HG03108 (cell line): ENCODE measurements around the gene GGCX.

ENCODE experiments used
- ATAC-seq: cut with Tn5 transposase; IDR thresholded peaks from one replicate; pipeline ENCODE4 v1.9.1; 2021; ENCODE audit warnings: moderate library complexity; ENCODE audit not compliant: unreplicated experiment

The GGCX gene

GRCh38 chr2:85542777-85543176 is 18.5 kb downstream of the GGCX start:
- no peak for ATAC-seq

GRCh38 chr2:85541753-85542457 is 19.4 kb downstream of the GGCX start:
- no peak for ATAC-seq

GRCh38 chr2:85541262-85541661 is 20.0 kb downstream of the GGCX start:
- ATAC-seq = no peak

GRCh38 chr2:85540133-85540648 is 21.1 kb downstream of the GGCX start:
- no peak for ATAC-seq

GRCh38 chr2:85539361-85540132 is 21.7 kb downstream of the GGCX start:
- peak; percentile 20 for ATAC-seq

- peak; percentile 69 for ATAC-seq
Observed at GRCh38 chr2:85538507-85539360, 22.6 kb downstream of the GGCX start, which contains the start of gene MAT2A. Gene MAT2A (plus strand): TSS chr2:85539168. CDS start chr2:85539288, 120 bp downstream.

- ATAC-seq = no peak
Observed at GRCh38 chr2:85537600-85538506, 23.4 kb downstream of the GGCX start.

- ATAC-seq = no peak
Observed at GRCh38 chr2:85536479-85536878, 24.8 kb downstream of the GGCX start.

- no peak for ATAC-seq
Observed at GRCh38 chr2:85534881-85535280, 26.4 kb downstream of the GGCX start.

- no peak for ATAC-seq
Observed at GRCh38 chr2:85534099-85534498, 27.2 kb downstream of the GGCX start.

- ATAC-seq = no peak
Observed at GRCh38 chr2:85531589-85531988, 29.7 kb downstream of the GGCX start.

GRCh38 chr2:85529809-85530208 is 31.5 kb downstream of the GGCX start:
- ATAC-seq = no peak

GRCh38 chr2:85528355-85528754 is 32.9 kb downstream of the GGCX start:
- ATAC-seq = no peak

- no peak for ATAC-seq
Observed at GRCh38 chr2:85527787-85528186, 33.5 kb downstream of the GGCX start.

GRCh38 chr2:85525567-85525966 is 35.7 kb downstream of the GGCX start:
- no peak for ATAC-seq

- ATAC-seq = no peak
Observed at GRCh38 chr2:85525029-85525428, 36.3 kb downstream of the GGCX start.

GRCh38 chr2:85524336-85524908 is 36.9 kb downstream of the GGCX start:
- ATAC-seq = no peak

GRCh38 chr2:85523903-85524335 is 37.4 kb downstream of the GGCX start:
- ATAC-seq = no peak

GRCh38 chr2:85523062-85523902 is 38.0 kb downstream of the GGCX start:
- no peak for ATAC-seq
